Cardiac muscle cell (in vitro differentiated cells and primary cell): Measurements from ENCODE around the gene GRK1. TPM values are rescaled to one million over a fixed set of nuclear protein-coding genes. Genes with fewer than 3 reads are reported as not detected.
"Not testable (repeated sequence)": the region's sequence is repeated elsewhere in the genome, so short reads cannot be mapped to it uniquely, and the experiment has no call there.

Experiments used
- DNase-seq, 2 donors: peaks; one replicate each; pipeline versions ENCODE4 v3.0.0 to v3.0.0-alpha.2; 2010 to 2017; ENCODE audit warnings: low read depth in 1 of 2, low spot score in 1 of 2
- H3K27ac ChIP-seq: fragments of 200-600 bp; sonication (generic); 2 replicates; pipeline ENCODE4 v1.5.1; 2016
- H3K27me3 ChIP-seq: fragments of 200-600 bp; sonication (generic); 2 replicates; pipeline ENCODE4 v1.6.0; 2016; ENCODE audit warnings: control low read depth
- H3K36me3 ChIP-seq: fragments of 200-600 bp; sonication (generic); 2 replicates; pipeline ENCODE4 v1.5.1; 2016; ENCODE audit warnings: control low read depth
- H3K4me1 ChIP-seq: fragments of 200-600 bp; sonication (generic); 2 replicates; pipeline ENCODE4 v1.8.1; 2017; ENCODE audit warnings: low read depth, mild to moderate bottlenecking, mixed run types
- H3K4me3 ChIP-seq: fragments of 200-600 bp; sonication (generic); 2 replicates; pipeline ENCODE4 v1.5.1; 2016; ENCODE audit warnings: mild to moderate bottlenecking
- H3K9me3 ChIP-seq: fragments of 200-600 bp; sonication (generic); 2 replicates; pipeline ENCODE4 v1.5.1; 2017; ENCODE audit warnings: low read depth, mild to moderate bottlenecking, control low read depth
- CTCF ChIP-seq: IDR thresholded peaks from 2 replicates; pipeline ENCODE4 v1.5.1; 2012; ENCODE audit warnings: low read depth, mild to moderate bottlenecking, low read length
- polyA plus RNA-seq: library from polyadenylated mRNA; unstranded; fragments of >200 nt; fragmentation: Nextera tagmentation; extraction: Ambion mirVana; gene quantifications from 2 replicates; pipeline ENCODE4 v1.2.1, GENCODE V29; 2016
- total RNA-seq: library from RNA; depleted of rRNA; stranded (reverse); fragments of >200 nt; gene quantifications from 2 replicates; pipeline ENCODE4 v1.2.3, GENCODE V29; 2016

Gene GRK1
- total and polyA plus RNA-seq, 2 experiments from 2014 or later, result 0.13 to 0.21 TPM

GRCh38 chr13:113749507-113749906 lies 82.5 kb downstream of the GRK1 start:
- no peak overlapping the region for H3K4me3 ChIP-seq
- H3K4me1 ChIP-seq, result no peaks in the 10 kb centered on the region
- no peaks in the 10 kb centered on the region for H3K27me3 ChIP-seq
- no peaks in the 10 kb centered on the region for H3K9me3 ChIP-seq
- TF ChIP-seq CTCF, result no peak
- no peak for DNase-seq
- no peaks in the 10 kb centered on the region for H3K36me3 ChIP-seq
- no peak overlapping the region for H3K27ac ChIP-seq

- Histone ChIP-seq H3K9me3 (no peaks in the 10 kb centered on the region), H3K4me1 (no peaks in the 10 kb centered on the region), H3K4me3 (no peak overlapping the region), H3K27me3 (no peaks in the 10 kb centered on the region), H3K27ac (no peak overlapping the region), H3K36me3 (no peaks in the 10 kb centered on the region)
- no peak for DNase-seq
- no peak for TF ChIP-seq CTCF
Measured at GRCh38 chr13:113749967-113750366, 82.9 kb downstream of the GRK1 start.

GRCh38 chr13:113750554-113751399 lies 83.8 kb downstream of the GRK1 start:
- H3K27me3 ChIP-seq, result no peaks in the 10 kb centered on the region
- H3K36me3 ChIP-seq, result no peaks in the 10 kb centered on the region
- no peaks in the 10 kb centered on the region for H3K9me3 ChIP-seq
- TF ChIP-seq CTCF, result no peak
- no peak overlapping the region for H3K4me3 ChIP-seq
- H3K27ac ChIP-seq, result no peak overlapping the region
- no peaks in the 10 kb centered on the region for H3K4me1 ChIP-seq
- no peak for DNase-seq

GRCh38 chr13:113751491-113751890 lies 84.5 kb downstream of the GRK1 start:
- Histone ChIP-seq H3K4me3 (no peak overlapping the region), H3K9me3 (no peaks in the 10 kb centered on the region), H3K4me1 (no peaks in the 10 kb centered on the region), H3K36me3 (no peaks in the 10 kb centered on the region), H3K27me3 (no peaks in the 10 kb centered on the region), H3K27ac (no peak overlapping the region)
- TF ChIP-seq CTCF, result no peak
- no peak for DNase-seq

- H3K36me3 ChIP-seq, H3K27me3 ChIP-seq, H3K4me3 ChIP-seq, H3K9me3 ChIP-seq, H3K27ac ChIP-seq, DNase-seq, H3K4me1 ChIP-seq: not testable (repeated sequence)
Measured at GRCh38 chr13:113752211-113752986, 85.4 kb downstream of the GRK1 start.

GRCh38 chr13:113753171-113753570 lies 86.2 kb downstream of the GRK1 start:
- H3K27me3 ChIP-seq, result peaks cover 5% of the 10 kb centered on the region
- no peaks in the 10 kb centered on the region for H3K9me3 ChIP-seq
- no peak overlapping the region for H3K27ac ChIP-seq
- no peak for TF ChIP-seq CTCF
- no peaks in the 10 kb centered on the region for H3K36me3 ChIP-seq
- H3K4me3 ChIP-seq, result no peak overlapping the region
- no peaks in the 10 kb centered on the region for H3K4me1 ChIP-seq
- no peak for DNase-seq
